Measurements from ENCODE around the gene PSMB1.

The PSMB1 gene

DNA sequence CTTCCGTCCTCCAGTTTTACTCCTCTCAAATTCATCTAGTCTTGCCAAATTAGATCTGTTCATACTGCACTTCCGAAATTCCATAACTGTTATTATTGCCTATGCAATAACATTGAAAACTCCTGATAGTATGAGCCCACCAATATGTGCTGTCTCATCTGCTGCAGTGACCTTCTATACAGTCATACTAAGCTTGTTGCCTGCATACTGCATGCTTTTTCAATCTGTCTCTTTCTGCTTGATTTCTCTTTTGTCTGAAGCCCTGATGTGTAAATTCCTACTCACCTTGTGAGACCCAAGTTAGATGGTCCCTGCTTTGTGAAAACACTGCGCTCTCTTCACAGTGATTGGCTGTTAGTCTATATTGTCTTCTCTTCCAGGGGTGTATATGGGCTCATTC lies 2.2 kb upstream of the PSMB1 start:
- TF ChIP-seq, protein P1, sequence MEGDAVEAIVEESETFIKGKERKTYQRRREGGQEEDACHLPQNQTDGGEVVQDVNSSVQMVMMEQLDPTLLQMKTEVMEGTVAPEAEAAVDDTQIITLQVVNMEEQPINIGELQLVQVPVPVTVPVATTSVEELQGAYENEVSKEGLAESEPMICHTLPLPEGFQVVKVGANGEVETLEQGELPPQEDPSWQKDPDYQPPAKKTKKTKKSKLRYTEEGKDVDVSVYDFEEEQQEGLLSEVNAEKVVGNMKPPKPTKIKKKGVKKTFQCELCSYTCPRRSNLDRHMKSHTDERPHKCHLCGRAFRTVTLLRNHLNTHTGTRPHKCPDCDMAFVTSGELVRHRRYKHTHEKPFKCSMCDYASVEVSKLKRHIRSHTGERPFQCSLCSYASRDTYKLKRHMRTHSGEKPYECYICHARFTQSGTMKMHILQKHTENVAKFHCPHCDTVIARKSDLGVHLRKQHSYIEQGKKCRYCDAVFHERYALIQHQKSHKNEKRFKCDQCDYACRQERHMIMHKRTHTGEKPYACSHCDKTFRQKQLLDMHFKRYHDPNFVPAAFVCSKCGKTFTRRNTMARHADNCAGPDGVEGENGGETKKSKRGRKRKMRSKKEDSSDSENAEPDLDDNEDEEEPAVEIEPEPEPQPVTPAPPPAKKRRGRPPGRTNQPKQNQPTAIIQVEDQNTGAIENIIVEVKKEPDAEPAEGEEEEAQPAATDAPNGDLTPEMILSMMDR (IDR thresholded peaks at IDR 0.05; ENCODE audit: extremely low read depth, insufficient read depth, missing control alignments), result no peak
- no peak for DNase-seq (ENCODE audit: low spot score)

DNA sequence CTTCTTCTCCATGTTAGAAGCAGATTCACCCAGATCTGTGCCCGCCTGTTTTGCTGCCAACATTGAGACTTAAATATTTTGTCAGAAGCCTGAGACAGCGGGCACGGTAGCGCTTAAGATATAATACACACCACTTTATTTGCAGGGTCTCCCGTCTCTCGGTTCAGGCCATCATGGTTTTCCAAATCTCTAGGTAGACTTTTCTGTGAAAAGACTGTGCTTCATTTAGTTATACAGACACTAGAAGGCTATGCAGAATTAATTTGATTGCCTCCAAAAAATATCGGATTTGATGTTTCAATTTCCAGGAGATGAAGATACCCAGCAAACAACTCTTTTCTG lies 1.7 kb upstream of the PSMB1 start:
- DNase-seq (ENCODE audit: low spot score), result no peak
- TF ChIP-seq, protein P1 (IDR thresholded peaks at IDR 0.05; ENCODE audit: extremely low read depth, insufficient read depth, missing control alignments), result no peak
- in situ Hi-C loops (cut with MboI; ENCODE audit: low pct_unique_long_range_greater_than_20kb, low sequenced_read_pairs, unreplicated experiment), result no loop called here

More for the DNA sequence above, 2.2 kb upstream of the PSMB1 start:
- in situ Hi-C loops (cut with MboI; ENCODE audit: low pct_unique_long_range_greater_than_20kb, low sequenced_read_pairs, unreplicated experiment), result no loop called here

DNA sequence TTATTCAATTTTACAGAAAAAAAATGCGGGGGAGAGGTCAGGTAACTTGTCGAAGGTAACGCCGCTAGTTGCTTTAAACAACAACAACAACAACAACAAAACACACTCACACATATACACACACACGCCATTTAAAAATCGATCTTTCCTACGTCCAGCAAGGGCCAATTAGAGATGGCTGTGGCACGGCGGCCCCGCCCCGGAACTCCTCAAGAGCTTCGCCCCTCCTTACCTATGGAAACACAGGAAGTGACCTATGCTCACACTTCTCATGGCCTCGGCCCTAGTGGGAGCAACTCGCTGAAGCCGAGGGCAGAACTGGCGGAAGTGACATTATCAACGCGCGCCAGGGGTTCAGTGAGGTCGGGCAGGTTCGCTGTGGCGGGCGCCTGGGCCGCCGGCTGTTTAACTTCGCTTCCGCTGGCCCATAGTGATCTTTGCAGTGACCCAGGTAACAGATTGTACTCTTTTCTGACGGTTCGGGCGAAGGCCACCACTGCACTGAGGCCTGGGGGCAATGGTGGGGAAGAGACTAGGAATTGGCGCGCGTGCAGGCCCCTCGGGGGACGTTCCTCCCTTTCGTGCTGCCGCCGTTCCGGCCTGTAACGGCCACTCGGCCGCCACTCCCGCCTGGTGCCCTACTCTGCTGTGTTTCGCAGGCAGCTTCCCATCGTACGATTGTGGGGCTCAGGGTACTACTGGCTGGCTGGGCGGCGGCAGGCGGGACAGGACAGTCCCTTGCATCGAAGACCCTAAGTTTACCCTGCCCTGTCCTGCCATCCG lies 1.1 kb upstream of the PSMB1 start, which contains the start of gene TBP:
Gene TBP (plus strand): TSS at position 357 of the 783 bp plus-strand sequence. CDS start 2,661 bp downstream, outside the sequence.
- in situ Hi-C loops (cut with MboI; ENCODE audit: low pct_unique_long_range_greater_than_20kb, low sequenced_read_pairs, unreplicated experiment), result no loop called here
- DNase-seq (ENCODE audit: low spot score), result peak; percentile 90
- TF ChIP-seq, protein P1 (IDR thresholded peaks at IDR 0.05; ENCODE audit: extremely low read depth, insufficient read depth, missing control alignments), result no peak

DNA sequence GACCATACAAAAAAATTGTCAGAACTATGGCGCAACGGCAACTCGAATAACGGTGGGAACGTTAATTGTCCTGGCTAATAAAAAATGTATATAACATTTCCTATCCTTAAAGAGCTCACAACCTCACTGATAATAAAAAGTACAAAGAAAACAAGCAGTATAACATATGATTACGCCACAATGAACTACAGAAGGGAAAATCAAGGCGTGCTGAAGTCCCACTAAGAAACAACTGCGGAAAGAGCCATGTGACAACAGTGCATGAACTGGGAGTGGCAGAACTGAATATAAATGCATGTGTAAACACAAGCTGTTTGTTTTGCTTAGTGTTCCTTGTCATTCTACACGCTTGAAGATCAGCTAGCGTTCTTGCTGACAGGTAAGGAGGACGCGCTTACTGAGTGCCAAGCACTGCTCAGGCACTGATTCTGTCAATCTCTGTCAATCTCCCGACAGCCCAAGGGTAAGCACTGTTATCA lies 466 bp upstream of the PSMB1 start:
- in situ Hi-C loops (cut with MboI; ENCODE audit: low pct_unique_long_range_greater_than_20kb, low sequenced_read_pairs, unreplicated experiment), result no loop called here
- peak; percentile 23 for DNase-seq (ENCODE audit: low spot score)
- TF ChIP-seq, protein P1 (IDR thresholded peaks at IDR 0.05; ENCODE audit: extremely low read depth, insufficient read depth, missing control alignments), result no peak

DNA sequence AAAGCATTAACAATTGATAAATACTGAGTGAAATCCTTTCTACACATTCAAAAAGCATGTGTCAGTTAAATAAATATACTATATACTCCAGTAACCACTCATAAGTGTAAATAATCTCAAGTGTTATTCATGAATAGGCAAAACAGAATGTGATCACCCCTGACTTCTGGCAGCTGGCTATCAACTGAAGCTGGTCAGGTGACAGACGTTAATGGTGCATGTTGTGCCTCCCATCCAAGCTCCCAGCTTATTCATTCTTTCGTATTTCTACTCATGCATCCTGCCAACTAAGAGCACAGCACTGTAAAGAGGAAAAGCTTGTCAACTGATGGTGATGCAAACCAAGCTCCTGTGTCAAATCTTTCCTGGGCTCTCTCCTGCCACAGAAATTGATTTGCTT lies 7.7 kb downstream of the PSMB1 start:
- in situ Hi-C loops (cut with MboI; ENCODE audit: low pct_unique_long_range_greater_than_20kb, low sequenced_read_pairs, unreplicated experiment), result no loop called here

DNA sequence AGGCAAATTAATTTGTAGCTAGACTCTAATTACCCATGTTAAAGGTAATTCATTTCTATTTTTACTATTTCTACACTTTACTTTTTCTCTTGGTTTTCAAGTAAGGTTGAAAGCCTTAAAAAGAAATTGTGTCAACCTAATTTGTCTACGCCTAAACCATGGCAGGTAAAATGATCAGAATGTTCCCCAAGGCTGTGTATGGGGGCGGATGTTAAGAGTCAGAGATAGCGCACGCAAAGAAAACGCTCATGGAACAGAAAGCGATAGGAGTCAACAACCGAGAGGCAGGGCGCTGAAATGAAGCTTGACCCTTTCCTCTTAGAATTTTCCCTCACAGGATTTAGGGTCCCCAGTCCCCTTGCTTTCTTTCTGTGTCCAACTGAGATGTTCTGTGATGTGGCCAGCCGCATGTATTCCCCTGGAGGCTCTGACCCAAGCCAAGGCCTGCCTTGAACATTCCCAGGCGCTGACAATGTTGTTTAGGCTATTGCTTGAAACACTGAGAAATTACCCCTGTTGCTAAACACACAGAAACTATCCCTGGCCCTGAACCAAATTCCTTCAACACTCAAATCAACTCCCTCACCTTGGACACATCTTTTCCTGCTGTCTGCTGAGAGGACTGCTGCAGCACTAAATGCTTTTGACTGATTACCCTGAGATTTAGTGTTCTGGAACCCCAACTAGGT lies 10.9 kb downstream of the PSMB1 start:
- TF ChIP-seq, protein P1 (IDR thresholded peaks at IDR 0.05; ENCODE audit: extremely low read depth, insufficient read depth, missing control alignments), result no peak
- DNase-seq (ENCODE audit: low spot score), result no peak
- in situ Hi-C loops (cut with MboI; ENCODE audit: low pct_unique_long_range_greater_than_20kb, low sequenced_read_pairs, unreplicated experiment), result no loop called here

More for the DNA sequence above, 7.7 kb downstream of the PSMB1 start:
- DNase-seq (ENCODE audit: low spot score), result no peak
- TF ChIP-seq, protein P1 (IDR thresholded peaks at IDR 0.05; ENCODE audit: extremely low read depth, insufficient read depth, missing control alignments), result no peak

All from GM13977 (cell line).